Gastroesophageal sphincter (tissue), 3 donors: ENCODE results near the gene CPN2.

ENCODE experiments used
- CTCF ChIP-seq, 4 experiments: fragments of 200-600 bp in 2 of 4; fragments of 450-650 bp in 2 of 4; sonication (generic) in 1 of 4; IDR thresholded peaks; one replicate each; pipeline ENCODE4 v1.5.1; 2017 to 2019; ENCODE audit warnings: antibody characterized with exemption in 4 of 4, mild to moderate bottlenecking in 2 of 4, moderate library complexity in 2 of 4
- EP300 ChIP-seq: sonication (generic); formaldehyde crosslinking; IDR thresholded peaks from one replicate; pipeline ENCODE4 v1.6.1; 2017; ENCODE audit warnings: antibody characterized with exemption, mild to moderate bottlenecking
- POLR2A ChIP-seq, 2 donors: fragments of 450-650 bp; IDR thresholded peaks; one replicate each; pipeline ENCODE4 v1.6.1; 2017; ENCODE audit warnings: antibody characterized with exemption in 2 of 2, mild to moderate bottlenecking in 2 of 2, moderate library complexity in 1 of 2
- POLR2AphosphoS5 ChIP-seq: sonication (generic); formaldehyde crosslinking; IDR thresholded peaks from one replicate; pipeline ENCODE4 v1.6.1; 2017; ENCODE audit warnings: antibody characterized with exemption

GRCh38 chr3:194308601-194309449 is 42.3 kb downstream of the CPN2 start:
- TF ChIP-seq EP300 (no peak), CTCF (IDR thresholded peaks at IDR 0.05) (no peak), POLR2AphosphoS5 (no peak), POLR2A (IDR thresholded peaks at IDR 0.05) (no peak)
